ENCODE results near the gene CDR2.
"Not testable (repeated sequence)": the region's sequence is repeated elsewhere in the genome, so short reads cannot be mapped to it uniquely, and the experiment has no call there.

CDR2 gene

GRCh38 chr16:22322741-22323140, 51.7 kb downstream of the CDR2 start:
- no peak for DNase-seq

- no peak for DNase-seq
Measured at GRCh38 chr16:22322021-22322471, 52.4 kb downstream of the CDR2 start.

GRCh38 chr16:22321340-22322001, 52.9 kb downstream of the CDR2 start:
- DNase-seq = peak; percentile 34

GRCh38 chr16:22320572-22321339, 53.7 kb downstream of the CDR2 start:
- no peak for DNase-seq

GRCh38 chr16:22318690-22319358, 55.6 kb downstream of the CDR2 start:
- no peak for DNase-seq

GRCh38 chr16:22317625-22318024, 56.8 kb downstream of the CDR2 start:
- no peak for DNase-seq

GRCh38 chr16:22317001-22317530, 57.4 kb downstream of the CDR2 start:
- DNase-seq = no peak

GRCh38 chr16:22316411-22316811, 58.0 kb downstream of the CDR2 start:
- no peak for DNase-seq

- DNase-seq = no peak
Measured at GRCh38 chr16:22315979-22316378, 58.4 kb downstream of the CDR2 start.

GRCh38 chr16:22314661-22315626, 59.5 kb downstream of the CDR2 start:
- DNase-seq = no peak

GRCh38 chr16:22313876-22314470, 60.4 kb downstream of the CDR2 start:
- no peak for DNase-seq

- DNase-seq = no peak
Measured at GRCh38 chr16:22312897-22313781, 61.3 kb downstream of the CDR2 start.

GRCh38 chr16:22311520-22311919, 62.9 kb downstream of the CDR2 start:
- no peak for DNase-seq

- DNase-seq = no peak
Measured at GRCh38 chr16:22308824-22309520, 65.4 kb downstream of the CDR2 start.

- no peak for DNase-seq
Measured at GRCh38 chr16:22307838-22308237, 66.6 kb downstream of the CDR2 start.

- DNase-seq = no peak
Measured at GRCh38 chr16:22306788-22307187, 67.6 kb downstream of the CDR2 start.

GRCh38 chr16:22304411-22304810, 70.0 kb downstream of the CDR2 start:
- no peak for DNase-seq

GRCh38 chr16:22302776-22303363, 71.5 kb downstream of the CDR2 start:
- DNase-seq = no peak

- DNase-seq = not testable (repeated sequence)
Measured at GRCh38 chr16:22301423-22301822, 73.0 kb downstream of the CDR2 start.

Measured in NCI-H1105 (cell line).